OCI-LY3 (cell line): Measurements from ENCODE around the gene NOS1AP.

Experiments
- H2AFZ ChIP-seq: fragments of 200-600, 300-600 bp; shearing (Covaris generic); 2 replicates; pipeline ENCODE4 v1.6.0; 2014; ENCODE audit warnings: antibody characterized with exemption, low read depth, low read length
- H3K27ac ChIP-seq: fragments of 200-600, 300-600 bp; sonication (generic); 2 replicates; pipeline ENCODE4 v1.5.1; 2014; ENCODE audit warnings: mild to moderate bottlenecking, low read length, moderate library complexity, mixed read lengths
- H3K27me3 ChIP-seq: fragments of 200-600, 300-600 bp; sonication (generic); 2 replicates; pipeline ENCODE4 v1.6.1; 2014; ENCODE audit warnings: low read depth, low read length, mixed read lengths
- H3K36me3 ChIP-seq: fragments of 200-600, 300-600 bp; sonication (generic); replicated peaks from 2 replicates; pipeline ENCODE3; 2014; ENCODE audit warnings: low read depth, low read length, mixed read lengths
- H3K4me1 ChIP-seq: fragments of 300-600, 200-600 bp; sonication (generic); 2 replicates; pipeline ENCODE4 v1.6.1; 2014; ENCODE audit warnings: low read length, mixed read lengths
- H3K4me2 ChIP-seq: fragments of 200-600, 300-600 bp; sonication (generic); 2 replicates; pipeline ENCODE4 v1.6.1; 2014; ENCODE audit warnings: low read length, mixed read lengths
- H3K4me3 ChIP-seq: fragments of 300-600, 200-600 bp; sonication (generic); 2 replicates; pipeline ENCODE4 v1.5.1; 2014; ENCODE audit warnings: antibody characterized with exemption, mild to moderate bottlenecking, low read length, moderate library complexity
- H3K79me2 ChIP-seq: fragments of 300-600, 200-600 bp; shearing (Covaris generic); 2 replicates; pipeline ENCODE4 v1.6.1; 2014; ENCODE audit warnings: mild to moderate bottlenecking, low read length, mixed read lengths
- H3K9ac ChIP-seq: fragments of 300-600, 200-600 bp; shearing (Covaris generic); 2 replicates; pipeline ENCODE4 v1.6.0; 2014; ENCODE audit warnings: mild to moderate bottlenecking, low read length, moderate library complexity
- H3K9me3 ChIP-seq: fragments of 200-600, 300-600 bp; shearing (Covaris generic); 2 replicates; pipeline ENCODE4 v1.6.1; 2014; ENCODE audit warnings: low read length, mixed read lengths; ENCODE audit not compliant: insufficient read depth
- H4K20me1 ChIP-seq: fragments of 200-600, 300-600 bp; sonication (generic); 2 replicates; pipeline ENCODE4 v1.6.1; 2016; ENCODE audit warnings: low read length, mixed read lengths; ENCODE audit not compliant: insufficient read depth
- EZH2phosphoT487 ChIP-seq: fragments of 200-600 bp; shearing (Covaris generic); IDR thresholded peaks from 2 replicates; pipeline ENCODE4 v1.6.1; 2018; ENCODE audit warnings: antibody characterized with exemption, mixed run types, low read depth
- TF ChIP-seq, protein P1 (sequence below): fragments of 200-600, 300-600 bp; sonication (generic); IDR thresholded peaks from 2 replicates; pipeline ENCODE4 v1.5.1; 2014; ENCODE audit warnings: antibody characterized with exemption, low read length, low read depth

Gene NOS1AP

GRCh38 chr1:162235241-162235800 lies 165.8 kb downstream of the NOS1AP start:
- TF ChIP-seq EZH2phosphoT487: no peak
- TF ChIP-seq, protein P1, sequence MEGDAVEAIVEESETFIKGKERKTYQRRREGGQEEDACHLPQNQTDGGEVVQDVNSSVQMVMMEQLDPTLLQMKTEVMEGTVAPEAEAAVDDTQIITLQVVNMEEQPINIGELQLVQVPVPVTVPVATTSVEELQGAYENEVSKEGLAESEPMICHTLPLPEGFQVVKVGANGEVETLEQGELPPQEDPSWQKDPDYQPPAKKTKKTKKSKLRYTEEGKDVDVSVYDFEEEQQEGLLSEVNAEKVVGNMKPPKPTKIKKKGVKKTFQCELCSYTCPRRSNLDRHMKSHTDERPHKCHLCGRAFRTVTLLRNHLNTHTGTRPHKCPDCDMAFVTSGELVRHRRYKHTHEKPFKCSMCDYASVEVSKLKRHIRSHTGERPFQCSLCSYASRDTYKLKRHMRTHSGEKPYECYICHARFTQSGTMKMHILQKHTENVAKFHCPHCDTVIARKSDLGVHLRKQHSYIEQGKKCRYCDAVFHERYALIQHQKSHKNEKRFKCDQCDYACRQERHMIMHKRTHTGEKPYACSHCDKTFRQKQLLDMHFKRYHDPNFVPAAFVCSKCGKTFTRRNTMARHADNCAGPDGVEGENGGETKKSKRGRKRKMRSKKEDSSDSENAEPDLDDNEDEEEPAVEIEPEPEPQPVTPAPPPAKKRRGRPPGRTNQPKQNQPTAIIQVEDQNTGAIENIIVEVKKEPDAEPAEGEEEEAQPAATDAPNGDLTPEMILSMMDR: no peak
- H3K27ac ChIP-seq: no peak overlapping the region
- no peak overlapping the region for H3K4me2 ChIP-seq

GRCh38 chr1:162236201-162236600 lies 166.7 kb downstream of the NOS1AP start:
- TF ChIP-seq, protein P1: no peak
- no peak for TF ChIP-seq EZH2phosphoT487
- H3K4me2 ChIP-seq: no peak overlapping the region
- no peak overlapping the region for H3K9ac ChIP-seq
- H3K36me3 ChIP-seq: no peaks in the 10 kb centered on the region
- no peak overlapping the region for H2AFZ ChIP-seq
- no peak overlapping the region for H3K4me3 ChIP-seq
- no peaks in the 10 kb centered on the region for H4K20me1 ChIP-seq
- no peaks in the 10 kb centered on the region for H3K9me3 ChIP-seq
- peaks cover 46% of the 10 kb centered on the region for H3K27me3 ChIP-seq
- H3K79me2 ChIP-seq: no peaks in the 10 kb centered on the region
- H3K27ac ChIP-seq: no peak overlapping the region
- H3K4me1 ChIP-seq: no peaks in the 10 kb centered on the region

More at GRCh38 chr1:162235241-162235800, 165.8 kb downstream of the NOS1AP start:
- Histone ChIP-seq H3K79me2 (no peaks in the 10 kb centered on the region), H4K20me1 (no peaks in the 10 kb centered on the region), H3K36me3 (no peaks in the 10 kb centered on the region), H3K4me3 (no peak overlapping the region), H3K9ac (no peak overlapping the region), H3K9me3 (no peaks in the 10 kb centered on the region), H3K27me3 (peaks cover 39% of the 10 kb centered on the region), H2AFZ (no peak overlapping the region), H3K4me1 (peaks cover 8% of the 10 kb centered on the region)

DNA sequence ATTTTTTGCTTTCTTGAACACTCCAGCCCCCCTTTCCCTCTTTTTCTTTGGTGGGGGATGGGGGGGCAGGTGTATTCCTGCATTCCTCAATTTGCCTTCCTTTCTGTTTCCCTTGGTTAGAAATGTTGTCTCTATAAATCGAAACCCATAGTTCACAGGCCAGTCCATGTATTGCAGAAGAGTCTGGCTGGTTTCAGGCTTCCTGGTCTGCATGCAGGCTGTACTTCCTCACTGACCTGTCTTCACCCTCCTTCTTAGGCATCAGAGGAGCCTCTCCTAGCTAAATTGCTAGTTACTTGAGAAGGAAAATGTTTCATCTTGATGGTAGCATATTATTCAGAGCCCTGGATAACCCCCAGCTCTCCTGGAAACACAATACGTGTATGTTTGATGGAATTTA lies 167.1 kb downstream of the NOS1AP start:
- Histone ChIP-seq H3K4me3 (no peak overlapping the region), H3K36me3 (no peaks in the 10 kb centered on the region), H3K9me3 (no peaks in the 10 kb centered on the region), H3K4me2 (no peak overlapping the region), H3K9ac (no peak overlapping the region), H3K4me1 (no peaks in the 10 kb centered on the region), H3K27me3 (peaks cover 50% of the 10 kb centered on the region), H2AFZ (no peak overlapping the region), H4K20me1 (no peaks in the 10 kb centered on the region), H3K27ac (no peak overlapping the region), H3K79me2 (no peaks in the 10 kb centered on the region)
- no peak for TF ChIP-seq EZH2phosphoT487
- TF ChIP-seq, protein P1: no peak

DNA sequence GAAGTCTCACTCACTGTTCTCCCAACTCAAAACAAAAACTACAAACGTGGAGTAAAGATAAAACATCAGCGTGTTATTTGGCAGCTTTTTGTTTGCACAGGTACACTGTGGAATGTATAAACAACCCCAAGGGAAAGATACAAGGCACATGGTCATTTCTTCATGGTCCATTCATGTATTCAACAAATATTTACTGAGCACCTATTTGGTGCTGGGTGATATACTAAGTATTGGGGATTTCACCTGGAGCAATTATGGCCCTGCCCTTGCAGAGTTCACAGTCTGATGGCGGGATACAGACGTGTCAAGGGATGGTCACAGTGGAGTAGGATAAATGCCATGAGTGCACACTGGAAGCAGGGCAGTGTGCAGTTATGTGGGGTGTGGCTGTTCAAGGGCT lies 171.1 kb downstream of the NOS1AP start:
- no peak overlapping the region for H3K4me2 ChIP-seq
- no peaks in the 10 kb centered on the region for H3K79me2 ChIP-seq
- no peaks in the 10 kb centered on the region for H3K4me1 ChIP-seq
- no peak overlapping the region for H3K4me3 ChIP-seq
- H2AFZ ChIP-seq: no peak overlapping the region
- H4K20me1 ChIP-seq: no peaks in the 10 kb centered on the region
- no peak overlapping the region for H3K27ac ChIP-seq
- no peaks in the 10 kb centered on the region for H3K36me3 ChIP-seq
- peaks cover 59% of the 10 kb centered on the region for H3K27me3 ChIP-seq
- TF ChIP-seq, protein P1: no peak
- no peak for TF ChIP-seq EZH2phosphoT487
- H3K9me3 ChIP-seq: no peaks in the 10 kb centered on the region
- H3K9ac ChIP-seq: no peak overlapping the region
